GM21723 (cell line): ENCODE data around the gene MAPK6.
"Not testable (repeated sequence)": the region's sequence is repeated elsewhere in the genome, so short reads cannot be mapped to it uniquely, and the experiment has no call there.

Experiments used
- ATAC-seq: cut with Tn5 transposase; IDR thresholded peaks from one replicate; pipeline ENCODE4 v1.9.1; 2021; ENCODE audit warnings: mild to moderate bottlenecking, moderate library complexity; ENCODE audit not compliant: unreplicated experiment

The MAPK6 gene

GRCh38 chr15:52078876-52079700, 60.1 kb downstream of the MAPK6 start:
- ATAC-seq = no peak

DNA sequence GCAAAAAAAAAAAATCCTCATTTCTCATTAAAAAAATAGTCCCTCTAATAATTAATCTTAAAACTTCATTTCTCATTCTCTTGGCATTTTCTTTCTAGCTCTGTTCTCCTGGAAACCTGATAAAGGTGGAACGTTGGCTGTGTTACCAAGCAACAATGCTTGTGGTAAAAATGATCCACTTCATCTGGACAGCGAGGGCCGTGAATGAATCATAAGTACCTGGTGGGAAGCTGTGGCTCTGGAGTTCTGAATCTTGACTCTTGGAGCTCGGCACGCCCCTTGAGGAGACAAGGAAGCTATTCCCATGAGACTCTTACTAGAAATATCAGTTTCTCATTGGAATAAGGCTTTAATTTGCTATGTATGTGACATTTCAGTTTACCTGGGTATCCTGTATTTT, 61.0 kb downstream of the MAPK6 start:
- no peak for ATAC-seq

GRCh38 chr15:52080706-52081392, 61.8 kb downstream of the MAPK6 start:
- no peak for ATAC-seq

GRCh38 chr15:52082197-52083036, 63.4 kb downstream of the MAPK6 start:
- peak; percentile 76 for ATAC-seq

DNA sequence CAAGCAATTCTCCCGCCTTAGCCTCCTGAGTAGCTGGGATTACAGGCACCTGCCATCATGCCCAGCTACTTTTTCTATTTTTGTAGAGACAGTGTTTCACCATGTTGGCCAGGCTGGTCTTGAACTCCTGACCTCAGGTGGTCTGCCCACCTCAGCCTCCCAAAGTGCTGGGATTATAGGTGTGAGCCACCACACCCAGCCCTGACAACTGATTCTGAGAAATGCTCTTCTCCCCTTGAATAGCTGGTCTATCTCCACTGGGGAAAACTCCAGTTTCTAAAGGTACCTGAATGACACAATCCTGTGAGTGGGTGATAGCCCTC, 64.0 kb downstream of the MAPK6 start:
- not testable (repeated sequence) for ATAC-seq

GRCh38 chr15:52083603-52084002, 64.6 kb downstream of the MAPK6 start:
- ATAC-seq = no peak

- no peak for ATAC-seq
Observed at GRCh38 chr15:52085299-52085698, 66.3 kb downstream of the MAPK6 start.

DNA sequence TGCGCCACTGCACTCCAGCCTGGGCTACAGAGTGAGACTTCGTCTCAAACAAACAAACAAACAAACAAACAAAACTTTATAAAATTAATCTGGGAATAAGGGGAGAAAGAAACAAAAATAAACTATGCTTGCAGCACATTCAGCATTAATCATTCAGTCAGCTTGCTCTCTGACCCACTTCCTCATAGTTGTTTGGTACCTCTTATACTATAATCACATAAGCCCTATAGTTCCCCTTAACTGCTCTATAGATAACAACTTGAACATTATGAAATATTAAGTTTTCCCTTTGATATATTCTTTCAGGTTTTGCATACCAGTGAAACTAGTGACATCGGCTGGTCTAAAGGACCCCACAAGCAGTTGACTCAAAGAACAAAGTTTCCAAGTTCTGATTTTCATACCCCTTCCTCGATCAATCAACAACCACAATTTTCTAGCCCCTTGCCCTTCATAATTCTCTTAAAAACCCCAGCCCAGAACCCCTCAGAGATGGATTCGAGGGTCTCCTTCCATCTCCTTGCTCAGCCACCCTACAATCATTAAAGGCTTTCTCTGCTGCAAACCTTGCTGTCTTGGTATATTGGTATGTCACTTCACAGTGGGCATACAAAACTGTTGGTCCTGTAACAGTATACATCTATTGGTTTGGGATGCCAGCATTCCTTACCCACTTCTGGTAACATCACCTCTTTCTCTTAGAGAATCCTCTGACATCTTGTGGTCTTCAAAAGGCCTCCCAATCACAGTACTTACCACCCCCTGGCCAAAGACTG, 67.2 kb downstream of the MAPK6 start:
- no peak for ATAC-seq

GRCh38 chr15:52090193-52090592, 71.2 kb downstream of the MAPK6 start:
- ATAC-seq = no peak

- ATAC-seq = no peak
Observed at GRCh38 chr15:52093167-52093538, 74.1 kb downstream of the MAPK6 start.

DNA sequence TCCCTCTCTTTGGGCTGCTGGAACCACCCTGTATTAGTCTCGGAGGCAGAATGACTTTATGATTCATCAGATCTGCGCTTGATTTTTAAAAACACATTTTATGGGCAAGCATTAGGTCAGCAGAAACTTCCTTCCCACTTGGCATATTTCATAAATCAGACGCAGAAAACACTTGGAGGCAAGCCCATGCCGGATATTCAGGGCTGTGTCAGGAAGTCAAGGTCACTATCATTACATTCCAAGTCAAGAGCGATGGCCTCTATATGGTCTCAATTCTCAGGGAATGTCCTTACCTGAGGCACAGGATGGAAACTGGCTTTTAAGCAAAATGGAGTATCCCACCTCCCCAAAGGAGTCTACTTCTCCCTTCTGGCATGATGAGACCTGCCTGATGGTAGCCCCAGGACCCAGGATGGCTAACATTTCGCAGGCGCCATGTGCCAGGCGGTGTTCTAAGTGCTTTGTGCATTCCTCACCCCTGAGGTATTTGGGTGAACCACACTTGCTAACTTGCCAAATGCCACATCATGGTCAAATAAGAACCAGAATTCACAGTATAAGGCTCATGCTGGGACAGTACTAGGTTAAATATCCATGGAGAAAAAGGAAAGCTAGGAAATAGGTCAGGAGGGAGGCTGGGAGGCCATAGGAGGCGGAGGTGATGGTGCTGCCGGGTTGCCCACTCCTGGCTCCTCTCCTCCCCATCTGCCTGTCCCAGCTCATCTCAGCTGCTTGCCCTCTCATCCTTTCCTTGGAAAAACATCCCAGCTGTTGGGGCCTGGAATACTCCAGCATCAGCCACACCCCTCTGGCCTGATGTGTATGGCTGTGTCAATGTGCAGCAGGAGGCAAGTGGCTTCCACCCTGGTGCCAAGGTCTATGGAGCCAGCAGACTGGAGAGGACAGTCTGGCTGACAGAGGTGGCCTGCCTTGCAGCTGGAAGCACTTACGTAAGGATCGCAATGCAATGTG, 74.8 kb downstream of the MAPK6 start:
- ATAC-seq = no peak

DNA sequence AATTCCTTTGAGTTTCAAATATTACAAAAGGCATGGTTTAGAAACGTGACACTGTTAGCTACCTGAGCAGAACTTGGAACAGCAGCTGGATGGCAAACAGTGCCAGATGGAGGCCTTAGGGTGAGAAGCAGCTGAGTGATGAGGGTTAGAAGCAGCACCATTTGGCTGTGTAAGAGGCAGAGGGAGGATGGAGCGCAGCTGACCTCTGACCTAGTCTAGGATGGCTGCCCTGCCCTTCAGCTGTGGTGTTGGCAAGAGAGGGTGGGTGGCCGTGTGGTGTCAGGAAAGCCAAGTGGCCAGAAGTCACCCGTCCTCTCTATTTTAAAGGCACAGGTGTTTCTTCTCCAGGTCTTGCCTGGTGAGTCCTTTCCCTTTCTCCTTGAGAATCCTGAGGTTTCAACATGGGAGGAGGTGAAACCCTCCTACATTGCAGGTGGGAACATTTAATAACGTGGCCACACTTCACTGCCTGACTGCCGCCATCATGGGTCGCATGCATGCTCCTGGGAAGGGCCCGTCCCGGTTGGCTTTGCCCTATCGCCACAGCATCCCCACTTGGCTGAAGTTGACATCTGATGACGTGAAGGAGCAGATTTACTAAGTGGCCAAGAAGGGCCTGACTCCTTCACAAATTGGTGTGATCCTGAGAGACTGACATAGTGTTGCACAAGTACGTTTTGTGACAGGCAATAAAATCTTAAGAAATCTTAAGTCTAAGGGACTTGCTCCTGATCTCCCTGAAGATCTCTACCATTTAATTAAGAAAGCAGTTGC, 76.0 kb downstream of the MAPK6 start:
- ATAC-seq = no peak

- ATAC-seq = no peak
Observed at GRCh38 chr15:52095597-52096262, 76.7 kb downstream of the MAPK6 start.

GRCh38 chr15:52096536-52096935, 77.5 kb downstream of the MAPK6 start:
- ATAC-seq = not testable (repeated sequence)

DNA sequence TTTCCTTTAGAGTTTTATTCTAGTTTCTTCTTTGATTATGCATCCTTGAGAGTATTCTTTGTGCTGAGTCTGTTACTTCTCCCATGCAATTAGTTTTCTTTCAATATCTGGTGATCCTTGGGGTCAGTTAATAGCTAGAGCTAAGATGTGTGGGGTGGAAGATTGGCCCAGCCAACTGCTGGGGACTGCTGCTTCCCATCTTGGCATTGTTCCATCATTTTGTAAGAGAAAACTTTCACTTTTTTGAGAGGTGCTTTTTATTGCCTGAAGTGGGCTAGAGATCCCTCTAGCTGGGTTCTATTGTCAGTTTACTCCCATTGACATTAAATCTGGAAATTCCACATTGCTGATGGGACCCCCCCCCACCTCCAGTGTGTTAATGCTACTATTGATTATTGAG, 78.2 kb downstream of the MAPK6 start:
- ATAC-seq = no peak

DNA sequence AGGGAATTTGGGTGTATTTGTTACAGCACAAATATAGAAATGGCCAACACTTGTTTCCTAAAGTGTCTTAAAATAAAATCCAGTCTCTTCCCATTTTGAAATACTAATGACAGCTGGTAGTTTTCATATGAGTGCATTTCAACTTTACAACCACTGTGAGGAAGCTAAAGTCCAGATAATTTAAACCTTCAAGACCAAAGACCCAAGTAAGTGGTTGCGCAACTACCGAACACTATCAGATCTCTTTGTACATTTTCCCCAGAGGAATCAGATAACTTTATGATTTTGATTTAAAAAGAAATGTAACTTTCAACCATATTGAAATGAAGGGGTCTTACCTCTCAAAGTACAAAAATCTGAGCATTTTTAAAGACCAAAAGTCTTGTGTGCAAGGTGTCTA, 79.3 kb downstream of the MAPK6 start:
- ATAC-seq = no peak

GRCh38 chr15:52099651-52100272, 80.7 kb downstream of the MAPK6 start:
- no peak for ATAC-seq

DNA sequence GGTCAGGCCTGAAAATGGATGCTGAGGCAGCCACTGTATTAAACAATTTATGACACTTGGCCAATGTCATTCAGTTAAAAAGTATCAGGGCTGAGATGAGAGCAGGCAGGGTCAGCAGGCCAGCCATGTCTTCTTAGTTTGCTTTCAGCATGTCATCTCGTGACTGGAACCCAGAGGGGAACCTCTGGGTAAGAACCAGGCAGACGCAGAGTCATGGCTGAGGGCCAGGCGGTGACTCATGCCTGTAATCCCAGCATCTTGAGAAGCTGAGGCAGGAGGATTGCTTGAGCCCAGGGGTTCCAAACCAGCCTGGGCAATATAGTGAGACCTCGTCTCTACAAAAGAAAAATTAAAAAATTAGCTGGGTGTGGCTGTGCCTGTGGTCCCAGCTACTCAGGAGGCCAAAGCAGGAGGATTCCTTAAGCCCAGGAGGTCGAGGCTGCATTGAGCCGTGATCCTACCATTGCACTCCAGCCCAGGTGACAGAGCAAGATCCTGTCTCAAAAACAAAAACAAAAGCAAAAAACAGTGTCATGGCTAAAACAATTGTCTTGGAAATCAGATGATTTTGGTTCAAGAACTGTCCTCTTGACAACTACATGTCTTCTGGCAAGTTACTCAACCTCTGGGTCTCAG, 81.9 kb downstream of the MAPK6 start:
- ATAC-seq = no peak
